NCI-H82 (cell line): ENCODE results near the gene NPTX1.

Experiments used
- DNase-seq: peaks from one replicate; lab custom pipeline; 2025; lab: John Stamatoyannopoulos, UW

Gene NPTX1

GRCh38 chr17:80459234-80459633, 17.2 kb downstream of the NPTX1 start:
- no peak for DNase-seq

GRCh38 chr17:80458016-80458415, 18.4 kb downstream of the NPTX1 start:
- no peak for DNase-seq

- DNase-seq = no peak
Measured at GRCh38 chr17:80457236-80457856, 19.1 kb downstream of the NPTX1 start.

GRCh38 chr17:80456465-80457235, 19.8 kb downstream of the NPTX1 start:
- DNase-seq = no peak

- DNase-seq = peak; percentile 60
Measured at GRCh38 chr17:80455784-80456183, 20.6 kb downstream of the NPTX1 start.

GRCh38 chr17:80455336-80455710, 21.1 kb downstream of the NPTX1 start:
- no peak for DNase-seq

- peak; percentile 99 for DNase-seq
Measured at GRCh38 chr17:80454557-80455335, 21.7 kb downstream of the NPTX1 start.

GRCh38 chr17:80453998-80454556, 22.3 kb downstream of the NPTX1 start:
- peak; percentile 40 for DNase-seq

GRCh38 chr17:80453126-80453997, 23.0 kb downstream of the NPTX1 start:
- peak; percentile 55 for DNase-seq

GRCh38 chr17:80452173-80452915, 24.1 kb downstream of the NPTX1 start:
- no peak for DNase-seq

GRCh38 chr17:80451104-80451775, 25.2 kb downstream of the NPTX1 start:
- no peak for DNase-seq

- DNase-seq = no peak
Measured at GRCh38 chr17:80449930-80450576, 26.4 kb downstream of the NPTX1 start.

- DNase-seq = no peak
Measured at GRCh38 chr17:80449194-80449929, 27.0 kb downstream of the NPTX1 start.

- no peak for DNase-seq
Measured at GRCh38 chr17:80447790-80448189, 28.6 kb downstream of the NPTX1 start.

GRCh38 chr17:80446645-80447405, 29.6 kb downstream of the NPTX1 start:
- DNase-seq = no peak

GRCh38 chr17:80445726-80446110, 30.7 kb downstream of the NPTX1 start:
- DNase-seq = no peak

GRCh38 chr17:80445007-80445725, 31.2 kb downstream of the NPTX1 start:
- DNase-seq = peak; percentile 78

- DNase-seq = no peak
Measured at GRCh38 chr17:80444644-80444979, 31.8 kb downstream of the NPTX1 start.
